GM12878 (cell line): Measurements from ENCODE around the gene SORL1. TPM values are rescaled to one million over a fixed set of nuclear protein-coding genes. Genes with fewer than 3 reads are reported as not detected.

Source experiments
- ATAC-seq: fragments of 200-7000 bp; cut with Tn5 transposase; 3 replicates; pipeline ENCODE4 v1.9.1; 2020; ENCODE audit warnings: mild to moderate bottlenecking, moderate library complexity
- BruUV-seq: library from RNA; stranded (reverse); fragments of 400-500 nt; replicated peaks from 2 replicates; lab custom pipeline; 2021; lab: Mats Ljungman, UMichigan
- CTCF ChIA-PET: fragments of 300-600 bp; sonication (Branson Sonifier 250); formaldehyde crosslinking; extraction: SDS; loops from one replicate; lab custom pipeline; 2021; ENCODE audit warnings: inconsistent platforms; lab: Yijun Ruan, JAX
- POLR2A ChIA-PET: fragments of 350-600 bp; formaldehyde crosslinking; extraction: SDS; loops from one replicate; lab custom pipeline; 2021; ENCODE audit warnings: inconsistent platforms; lab: Charles Lee
- RAD21 ChIA-PET: fragments of 300-600 bp; sonication (Branson Sonifier 250); formaldehyde crosslinking; loops from one replicate; lab custom pipeline; 2023; ENCODE audit warnings: antibody characterized with exemption; ENCODE audit not compliant: unreplicated experiment; lab: Charles Lee
- SMC1A ChIA-PET: fragments of 300-600 bp; sonication (Branson Sonifier 250); formaldehyde crosslinking; loops from one replicate; lab custom pipeline; 2023; ENCODE audit not compliant: unreplicated experiment, uncharacterized antibody; lab: Charles Lee
- DNase-seq: peaks from one replicate; pipeline ENCODE4 v3.0.0-alpha.2; 2011; ENCODE audit warnings: low read depth, low spot score
- FAIRE-seq: peaks from 3 replicates; lab custom pipeline; 2011; peaks lifted over from hg19 to GRCh38; lab: Jason Lieb, UNC
- H2AFZ ChIP-seq: 2 replicates; pipeline ENCODE4 v1.6.0; 2011; ENCODE audit warnings: low read depth, low read length, control low read depth; ENCODE audit not compliant: control insufficient read depth
- H3K27ac ChIP-seq: 2 replicates; pipeline ENCODE4 v1.5.1; 2011; ENCODE audit warnings: control low read depth; ENCODE audit not compliant: control insufficient read depth, insufficient read depth
- H3K27me3 ChIP-seq, 2 experiments: replicated peaks in 1 of 2; 2 replicates each; pipeline versions ENCODE4 v1.6.0 to v1.6.1; 2011; ENCODE audit warnings: low read length in 1 of 2; ENCODE audit not compliant: control insufficient read depth in 2 of 2, insufficient read depth in 2 of 2
- H3K36me3 ChIP-seq, 2 experiments: 2 replicates each; pipeline ENCODE4 v1.5.1; 2011; ENCODE audit warnings: low read length in 1 of 2; ENCODE audit not compliant: control insufficient read depth in 2 of 2, insufficient read depth in 2 of 2
- H3K4me1 ChIP-seq: 2 replicates; pipeline ENCODE4 v1.6.1; 2011; ENCODE audit warnings: mild to moderate bottlenecking, low read length, moderate library complexity, mixed read lengths; ENCODE audit not compliant: control insufficient read depth, insufficient read depth
- H3K4me2 ChIP-seq: 2 replicates; pipeline ENCODE4 v1.6.0; 2011; ENCODE audit warnings: control low read depth; ENCODE audit not compliant: control insufficient read depth, insufficient read depth
- H3K4me3 ChIP-seq: fragments of 200-600 bp; sonication (generic); 2 replicates; pipeline ENCODE4 v1.5.1; 2016
- H3K79me2 ChIP-seq: 2 replicates; pipeline ENCODE4 v1.6.0; 2011; ENCODE audit warnings: low read length; ENCODE audit not compliant: control insufficient read depth, insufficient read depth
- H3K9ac ChIP-seq: 2 replicates; pipeline ENCODE4 v1.8.0; 2011; ENCODE audit warnings: low read length, control low read depth, mixed read lengths; ENCODE audit not compliant: control insufficient read depth, insufficient read depth
- H3K9me3 ChIP-seq: replicated peaks from 3 replicates; pipeline ENCODE4 v1.5.1; 2011; ENCODE audit warnings: mild to moderate bottlenecking, low read length; ENCODE audit not compliant: control insufficient read depth, insufficient read depth
- H4K20me1 ChIP-seq: 2 replicates; pipeline ENCODE4 v1.6.0; 2011; ENCODE audit not compliant: control insufficient read depth, insufficient read depth
- CREM ChIP-seq: IDR thresholded peaks from 2 replicates; pipeline ENCODE4 v1.6.1; 2014; ENCODE audit warnings: antibody characterized with exemption, low read depth
- GATAD2B ChIP-seq: fragments of 450-650 bp; conservative IDR thresholded peaks from 2 replicates; pipeline ENCODE4 v1.6.1; 2017; ENCODE audit warnings: low read depth, mild to moderate bottlenecking, moderate library complexity
- HCFC1 ChIP-seq: fragments of 150-350 bp; IDR thresholded peaks from 2 replicates; pipeline ENCODE4 v1.6.1; 2014; ENCODE audit warnings: low read length
- POLR2AphosphoS5 ChIP-seq: IDR thresholded peaks from 2 replicates; pipeline ENCODE4 v1.6.1; 2011; ENCODE audit warnings: mild to moderate bottlenecking, low read length, inconsistent platforms
- RCOR1 ChIP-seq: conservative IDR thresholded peaks from 2 replicates; pipeline ENCODE4 v1.6.1; 2012; ENCODE audit warnings: low read depth, low read length, improper control_type of control experiment
- RFX5 ChIP-seq: IDR thresholded peaks from 2 replicates; pipeline ENCODE4 v1.6.1; 2011; ENCODE audit warnings: low read depth, low read length, improper control_type of control experiment
- YY1 ChIP-seq: IDR thresholded peaks from 2 replicates; pipeline ENCODE4 v1.6.1; 2011; ENCODE audit warnings: low read depth, mild to moderate bottlenecking, low read length
- WGBS: methylation state at CpG from one replicate; pipeline ENCODE4 v1.1.6; 2016; ENCODE audit warnings: low lambda C conversion rate; ENCODE audit not compliant: insufficient replicate concordance, insufficient coverage; ENCODE audit errors: missing lambda C conversion rate; 5-methylcytosine and 5-hydroxymethylcytosine counted together
- in situ Hi-C: fragments of 300-500 bp; cut with MboI; formaldehyde crosslinking; loops from 9 replicates; pipeline ENCODE4 v1.14.3; 2018; ENCODE audit warnings: mixed read lengths
- intact Hi-C: fragments of 100-400 bp; cut with micrococcal nuclease; formaldehyde crosslinking; loops from one replicate; pipeline ENCODE4 v1.14.2; 2022; ENCODE audit not compliant: unreplicated experiment
- polyA plus RNA-seq, 11 experiments: library from polyadenylated mRNA; depleted of rRNA in 4 of 11; unstranded in 6 of 11; stranded (reverse) in 5 of 11; fragments of >200 nt; fragmentation: Nextera tagmentation in 4 of 11; fragmentation: Illumina TruSeq in 1 of 11; extraction: Ambion mirVana in 4 of 11; extraction: Trizol in 1 of 11; gene quantifications; 1 replicate in 1 of 11; 2 replicates in 10 of 11; pipeline versions ENCODE4 v1.2.1 to v1.2.3, GENCODE V29; 2011 to 2016; ENCODE audit warnings: inconsistent platforms in 2 of 11, missing spikeins in 2 of 11, low read depth in 1 of 11
- total RNA-seq, 4 experiments: library from RNA; depleted of rRNA in 3 of 4; stranded (reverse); fragments of >200 nt in 3 of 4; fragmentation: Illumina TruSeq in 1 of 4; extraction: Trizol in 1 of 4; gene quantifications; 2 replicates each; pipeline versions ENCODE4 v1.2.1 to v1.2.3, GENCODE V29; 2013 to 2021
- TF ChIP-seq, protein P1 (sequence below): IDR thresholded peaks from 2 replicates; pipeline ENCODE4 v1.6.1; 2012; ENCODE audit warnings: low read depth, low read length, improper control_type of control experiment

Gene SORL1
- total and polyA plus RNA-seq, 10 of the 15 experiments (the other 5 are each of a cell fraction or from before 2014, with no cell fraction given) = 20.2 to 107 (median 59.9) TPM

DNA sequence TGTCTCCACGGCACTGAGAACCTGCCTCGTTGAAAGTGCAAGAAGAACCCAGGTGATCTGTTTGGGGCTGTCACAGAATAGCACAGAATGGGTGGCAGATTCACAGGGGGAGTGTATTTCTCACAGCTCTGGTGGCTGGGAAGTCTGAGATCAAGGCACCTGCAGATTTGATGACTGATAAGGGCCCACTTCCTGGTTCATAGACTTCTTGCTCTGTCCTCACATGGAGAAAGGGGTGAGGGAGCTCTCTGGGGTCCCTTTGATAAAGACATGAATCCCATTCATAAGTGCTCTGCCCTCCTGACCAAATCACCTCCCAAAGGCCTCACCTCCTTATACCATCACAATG is 199.1 kb downstream of the SORL1 start:
- 64% methylated on average over 2 of the region's 2 CpGs for WGBS
- FAIRE-seq (no peak), DNase-seq (no peak), ATAC-seq (no peak)
- Histone ChIP-seq H3K4me2 (no peak overlapping the region), H4K20me1 (no peaks in the 10 kb centered on the region), H2AFZ (no peak overlapping the region), H3K4me3 (no peak overlapping the region), H3K79me2 (no peaks in the 10 kb centered on the region), H3K36me3 (no peaks in the 10 kb centered on the region), H3K9ac (no peak overlapping the region), H3K27me3 (no peaks in the 10 kb centered on the region), H3K27ac (no peak overlapping the region), H3K9me3 (no peaks in the 10 kb centered on the region), H3K4me1 (peaks cover 9% of the 10 kb centered on the region)
- in situ Hi-C loops = loop anchor here (5.0 kb wide), 1 partner anchor 556 kb away; no protein-coding TSS in a partner anchor
- CTCF ChIA-PET = no interaction called here
- intact Hi-C loops = loop anchor here (10.0 kb wide), 1 partner anchor 314 kb away; no protein-coding TSS in a partner anchor
- SMC1A ChIA-PET = no interaction called here
- TF ChIP-seq YY1 (no peak), GATAD2B (no peak), RCOR1 (no peak), RFX5 (no peak), CREM (no peak), POLR2AphosphoS5 (no peak), HCFC1 (no peak)
- TF ChIP-seq, protein P1, sequence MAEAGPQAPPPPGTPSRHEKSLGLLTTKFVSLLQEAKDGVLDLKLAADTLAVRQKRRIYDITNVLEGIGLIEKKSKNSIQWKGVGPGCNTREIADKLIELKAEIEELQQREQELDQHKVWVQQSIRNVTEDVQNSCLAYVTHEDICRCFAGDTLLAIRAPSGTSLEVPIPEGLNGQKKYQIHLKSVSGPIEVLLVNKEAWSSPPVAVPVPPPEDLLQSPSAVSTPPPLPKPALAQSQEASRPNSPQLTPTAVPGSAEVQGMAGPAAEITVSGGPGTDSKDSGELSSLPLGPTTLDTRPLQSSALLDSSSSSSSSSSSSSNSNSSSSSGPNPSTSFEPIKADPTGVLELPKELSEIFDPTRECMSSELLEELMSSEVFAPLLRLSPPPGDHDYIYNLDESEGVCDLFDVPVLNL = no peak
- POLR2A ChIA-PET = no interaction called here
- RAD21 ChIA-PET = no interaction called here
- no TSS peak for BruUV-seq
